Nephron progenitor cell (in vitro differentiated cells): ENCODE measurements around the gene PPDPF.

Experiments
- DNase-seq: peaks from one replicate; pipeline ENCODE4 v3.0.0; 2021
- H3K27ac Mint-ChIP-seq: 2 replicates; pipeline ENCODE4 v1.8.0; 2021; ENCODE audit warnings: mild to moderate bottlenecking, moderate library complexity, mixed read lengths
- H3K27me3 Mint-ChIP-seq: 2 replicates; pipeline ENCODE4 v1.8.0; 2021; ENCODE audit warnings: mild to moderate bottlenecking, low read depth, mixed read lengths; ENCODE audit not compliant: poor library complexity
- H3K36me3 Mint-ChIP-seq: 2 replicates; pipeline ENCODE4 v1.8.0; 2021; ENCODE audit warnings: low read depth, mixed read lengths
- H3K4me1 Mint-ChIP-seq: 2 replicates; pipeline ENCODE4 v1.8.0; 2021; ENCODE audit warnings: mixed read lengths
- H3K4me3 Mint-ChIP-seq: 2 replicates; pipeline ENCODE4 v1.8.0; 2021; ENCODE audit warnings: mild to moderate bottlenecking, moderate library complexity, mixed read lengths
- H3K9me3 Mint-ChIP-seq: 2 replicates; pipeline ENCODE4 v1.8.0; 2021; ENCODE audit warnings: mild to moderate bottlenecking, moderate library complexity, mixed read lengths
- CTCF ChIP-seq: fragments of 200-600 bp; sonication (generic); IDR thresholded peaks from 2 replicates; pipeline ENCODE4 v1.5.0; 2021; ENCODE audit warnings: antibody characterized with exemption

Gene PPDPF

GRCh38 chr20:63518351-63518861 is 2.2 kb upstream of the PPDPF start:
- H3K4me3 Mint-ChIP-seq: peak overlapping the region; percentile 79
- no peak overlapping the region for H3K27ac Mint-ChIP-seq
- peaks cover 21% of the 10 kb centered on the region for H3K4me1 Mint-ChIP-seq
- H3K9me3 Mint-ChIP-seq: peaks cover 15% of the 10 kb centered on the region
- H3K27me3 Mint-ChIP-seq: peaks cover 21% of the 10 kb centered on the region
- H3K36me3 Mint-ChIP-seq: peaks cover 11% of the 10 kb centered on the region
- no peak for DNase-seq
- peak; percentile 6 for TF ChIP-seq CTCF

GRCh38 chr20:63518946-63519667 is 1.5 kb upstream of the PPDPF start:
- no peak for DNase-seq
- H3K4me3 Mint-ChIP-seq: peak overlapping the region; percentile 79
- peaks cover 14% of the 10 kb centered on the region for H3K27me3 Mint-ChIP-seq
- no peak overlapping the region for H3K27ac Mint-ChIP-seq
- peaks cover 17% of the 10 kb centered on the region for H3K36me3 Mint-ChIP-seq
- peaks cover 26% of the 10 kb centered on the region for H3K4me1 Mint-ChIP-seq
- H3K9me3 Mint-ChIP-seq: peaks cover 13% of the 10 kb centered on the region
- TF ChIP-seq CTCF: no peak

- H3K27me3 Mint-ChIP-seq: peaks cover 13% of the 10 kb centered on the region
- H3K9me3 Mint-ChIP-seq: peaks cover 8% of the 10 kb centered on the region
- H3K4me3 Mint-ChIP-seq: peak overlapping the region; percentile 79
- peak; percentile 76 for DNase-seq
- H3K36me3 Mint-ChIP-seq: peaks cover 23% of the 10 kb centered on the region
- H3K4me1 Mint-ChIP-seq: peaks cover 33% of the 10 kb centered on the region
- TF ChIP-seq CTCF: peak; percentile 8
- H3K27ac Mint-ChIP-seq: no peak overlapping the region
These were observed 679 bp upstream of the PPDPF start for GRCh38 chr20:63519668-63520503.

GRCh38 chr20:63520934-63521601 is 503 bp downstream of the PPDPF start:
- TF ChIP-seq CTCF: no peak
- peak; percentile 69 for DNase-seq
- peaks cover 12% of the 10 kb centered on the region for H3K27me3 Mint-ChIP-seq
- H3K9me3 Mint-ChIP-seq: peaks cover 3% of the 10 kb centered on the region
- H3K36me3 Mint-ChIP-seq: peaks cover 23% of the 10 kb centered on the region
- peaks cover 39% of the 10 kb centered on the region for H3K4me1 Mint-ChIP-seq
- H3K4me3 Mint-ChIP-seq: peak overlapping the region; percentile 91
- peak overlapping the region; percentile 45 for H3K27ac Mint-ChIP-seq

- Mint-ChIP-seq H3K4me3 (peak overlapping the region; percentile 91), H3K9me3 (peaks cover 3% of the 10 kb centered on the region), H3K27me3 (peaks cover 12% of the 10 kb centered on the region), H3K36me3 (peaks cover 23% of the 10 kb centered on the region), H3K4me1 (peaks cover 39% of the 10 kb centered on the region), H3K27ac (peak overlapping the region; percentile 45)
- no peak for TF ChIP-seq CTCF
- DNase-seq: no peak
These were observed 1.0 kb downstream of the PPDPF start for GRCh38 chr20:63521602-63522001.
